Measurements from ENCODE around the gene CTSC. TPM values are rescaled to one million over a fixed set of nuclear protein-coding genes. Genes with fewer than 3 reads are reported as not detected.

CTSC gene
- total and polyA plus RNA-seq, 7 donors: 28.0 to 203 (median 47.1) TPM

DNA sequence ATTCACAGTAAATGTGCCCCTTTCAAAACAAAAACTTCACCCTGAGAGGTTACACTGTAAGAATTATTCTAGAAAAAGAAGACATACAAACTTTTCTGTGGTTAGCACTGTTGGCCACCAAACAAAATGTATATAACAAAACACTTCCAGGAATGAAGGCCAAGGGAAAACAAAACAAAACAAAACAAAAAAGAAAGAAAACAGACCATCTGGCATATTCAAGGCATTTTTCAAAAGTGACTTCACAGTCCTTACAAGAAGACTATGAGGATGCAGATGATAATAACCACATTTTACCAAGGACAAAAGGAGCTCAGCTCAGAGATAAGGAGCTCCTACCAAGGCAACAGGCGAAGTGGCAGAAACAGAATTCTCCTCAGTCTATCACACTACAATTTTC lies 24.9 kb downstream of the CTSC start:
- WGBS, 2 donors: 0 to 76% methylated on average over 1 of the region's 1 CpG

DNA sequence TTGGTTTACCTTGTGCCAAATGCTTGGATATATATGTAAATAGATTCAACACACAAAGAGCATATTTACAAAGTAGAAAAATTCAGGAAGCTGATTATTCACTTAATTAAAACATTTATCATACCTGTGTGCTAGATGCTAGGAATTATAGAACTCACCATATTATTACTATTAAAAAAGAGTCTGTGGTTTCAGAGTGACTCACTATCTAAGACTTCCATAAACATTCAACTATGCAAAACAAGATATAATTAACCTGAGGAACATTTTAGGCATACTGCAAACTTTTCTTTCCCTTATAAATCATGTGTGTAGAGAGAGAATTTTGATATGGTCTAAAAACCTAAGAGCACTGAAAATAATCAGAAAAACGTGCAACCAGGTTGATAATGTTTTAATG lies 27.3 kb downstream of the CTSC start:
- 74 to 81% methylated on average over 1 of the region's 1 CpG for WGBS, 2 donors

More for the DNA sequence above, 24.9 kb downstream of the CTSC start:
- no peak for DNase-seq
- H3K4me1 ChIP-seq: peaks cover 0 to 38% (median 24%) of the 10 kb centered on the region in 4 donors
- intact Hi-C loops (cut with DNase I): no loop called here
- H3K9me3 ChIP-seq: no peaks in the 10 kb centered on the region
- no peak overlapping the region for H3K4me3 ChIP-seq
- peak overlapping the region in 3 of 4 donors; percentile 8 to 58 (median 48) for H3K27ac ChIP-seq
- H3K27me3 ChIP-seq: no peaks in the 10 kb centered on the region
- H3K36me3 ChIP-seq: no peaks in the 10 kb centered on the region
- TF ChIP-seq POLR2AphosphoS5 (IDR thresholded peaks at IDR 0.05) (no peak), EP300 (IDR thresholded peaks at IDR 0.05) (no peak), POLR2A (IDR thresholded peaks at IDR 0.05) (no peak), CTCF (IDR thresholded peaks at IDR 0.05) (no peak)

GRCh38 chr11:88308576-88308975 lies 29.0 kb downstream of the CTSC start:
- peaks cover 0 to 35% (median 20%) of the 10 kb centered on the region in 4 donors for H3K4me1 ChIP-seq
- TF ChIP-seq EP300 (IDR thresholded peaks at IDR 0.05): no peak
- no peak for TF ChIP-seq CTCF (IDR thresholded peaks at IDR 0.05)
- TF ChIP-seq POLR2AphosphoS5 (IDR thresholded peaks at IDR 0.05): no peak
- no peak for TF ChIP-seq POLR2A (IDR thresholded peaks at IDR 0.05)
- intact Hi-C loops (cut with DNase I): loop anchor here (10.0 kb wide), 1 partner anchor 844 kb away; no protein-coding TSS in a partner anchor
- H3K36me3 ChIP-seq: no peaks in the 10 kb centered on the region
- no peaks in the 10 kb centered on the region for H3K27me3 ChIP-seq
- H3K9me3 ChIP-seq: no peaks in the 10 kb centered on the region
- H3K27ac ChIP-seq: no peak overlapping the region
- 86 to 90% methylated on average over 2 of the region's 2 CpGs for WGBS, 2 donors
- no peak for DNase-seq
- no peak overlapping the region for H3K4me3 ChIP-seq

More for the DNA sequence above, 27.3 kb downstream of the CTSC start:
- H3K4me3 ChIP-seq: no peak overlapping the region
- no peaks in the 10 kb centered on the region for H3K9me3 ChIP-seq
- H3K36me3 ChIP-seq: no peaks in the 10 kb centered on the region
- no peak overlapping the region for H3K27ac ChIP-seq
- H3K27me3 ChIP-seq: no peaks in the 10 kb centered on the region
- DNase-seq: no peak
- H3K4me1 ChIP-seq: peaks cover 0 to 38% (median 24%) of the 10 kb centered on the region in 4 donors
- TF ChIP-seq CTCF (IDR thresholded peaks at IDR 0.05) (no peak), EP300 (IDR thresholded peaks at IDR 0.05) (no peak), POLR2AphosphoS5 (IDR thresholded peaks at IDR 0.05) (no peak), POLR2A (IDR thresholded peaks at IDR 0.05) (no peak)
- intact Hi-C loops (cut with DNase I): no loop called here

- H3K9me3 ChIP-seq: no peaks in the 10 kb centered on the region
- DNase-seq: no peak
- no peak overlapping the region for H3K4me3 ChIP-seq
- H3K36me3 ChIP-seq: no peaks in the 10 kb centered on the region
- WGBS, 2 donors: 92 to 96% methylated on average over 11 of the region's 11 CpGs
- intact Hi-C loops (cut with DNase I): loop anchor here (10.0 kb wide), 1 partner anchor 843 kb away; no protein-coding TSS in a partner anchor
- H3K4me1 ChIP-seq: peaks cover 0 to 36% (median 17%) of the 10 kb centered on the region in 4 donors
- no peak for TF ChIP-seq CTCF (IDR thresholded peaks at IDR 0.05)
- TF ChIP-seq POLR2A (IDR thresholded peaks at IDR 0.05): no peak
- no peak for TF ChIP-seq POLR2AphosphoS5 (IDR thresholded peaks at IDR 0.05)
- no peak for TF ChIP-seq EP300 (IDR thresholded peaks at IDR 0.05)
- H3K27me3 ChIP-seq: no peaks in the 10 kb centered on the region
- H3K27ac ChIP-seq: no peak overlapping the region
Observed at GRCh38 chr11:88307749-88308425, 29.6 kb downstream of the CTSC start.

Measured in sigmoid colon (tissue), 7 donors.